ENCODE results near the gene SLC12A5.
"Not testable (repeated sequence)": the region's sequence is repeated elsewhere in the genome, so short reads cannot be mapped to it uniquely, and the experiment has no call there.

The SLC12A5 gene

DNA sequence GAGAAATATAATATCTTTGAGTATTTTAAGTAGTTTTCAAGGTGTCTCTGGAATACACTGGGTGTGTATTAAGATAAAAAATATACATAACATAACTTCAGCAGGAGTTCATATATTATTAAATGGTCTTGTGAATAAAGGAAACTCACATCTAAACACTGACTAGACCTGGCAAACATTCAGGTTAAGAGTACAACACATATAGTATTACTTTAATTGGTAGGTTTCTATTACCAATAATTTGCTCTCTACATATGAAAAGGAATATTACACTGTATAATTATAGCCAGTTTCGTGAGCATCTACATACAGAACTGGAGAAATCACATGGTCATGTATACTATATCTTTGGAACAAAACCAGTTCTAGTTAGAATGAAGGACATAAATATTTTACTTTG, 52.1 kb downstream of the SLC12A5 start:
- DNase-seq (ENCODE audit: low read depth), result no peak

DNA sequence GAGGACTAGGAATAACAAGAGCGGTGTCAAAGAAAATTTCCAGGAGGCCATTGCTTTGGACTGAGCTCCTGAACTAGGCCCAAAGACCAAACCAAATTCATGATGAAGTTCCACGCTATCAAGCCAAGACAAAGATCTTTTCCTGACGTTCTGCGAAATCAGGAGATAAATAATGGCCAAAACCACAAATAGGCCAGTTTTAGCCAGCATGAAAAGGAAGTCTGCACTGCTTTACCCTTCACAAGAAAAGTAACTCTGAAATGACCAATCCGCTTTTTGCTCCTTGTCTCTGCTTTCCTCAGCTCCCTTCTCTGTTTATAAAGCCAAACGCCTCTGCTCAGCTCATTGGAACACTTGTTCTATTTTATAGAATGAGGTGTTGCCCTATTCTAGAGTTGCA, 54.1 kb downstream of the SLC12A5 start:
- DNase-seq (ENCODE audit: low read depth), result no peak

DNA sequence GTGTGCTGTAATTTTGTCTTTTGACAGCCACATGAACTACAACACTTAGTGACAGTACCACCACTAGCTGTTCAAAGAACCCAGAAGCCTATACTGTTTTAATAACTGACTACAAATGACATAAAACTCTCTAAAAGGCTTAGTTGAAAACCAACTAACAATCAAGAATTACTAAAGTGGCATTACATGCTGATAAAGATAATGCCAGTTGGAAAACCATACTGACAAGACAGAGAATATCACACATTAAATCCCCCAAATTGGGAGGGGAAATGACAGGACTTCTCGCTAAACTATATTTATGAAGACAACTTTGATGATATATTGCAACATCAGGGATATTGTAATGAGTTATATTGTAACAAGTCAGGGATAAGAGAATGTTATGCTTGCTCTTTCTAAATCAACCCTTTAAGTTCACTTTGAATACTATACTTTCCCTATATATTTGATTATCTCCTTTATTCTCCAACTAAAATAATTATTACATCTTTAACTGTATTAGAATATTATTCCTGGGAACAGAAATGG, 54.6 kb downstream of the SLC12A5 start:
- DNase-seq (ENCODE audit: low read depth), result no peak

DNA sequence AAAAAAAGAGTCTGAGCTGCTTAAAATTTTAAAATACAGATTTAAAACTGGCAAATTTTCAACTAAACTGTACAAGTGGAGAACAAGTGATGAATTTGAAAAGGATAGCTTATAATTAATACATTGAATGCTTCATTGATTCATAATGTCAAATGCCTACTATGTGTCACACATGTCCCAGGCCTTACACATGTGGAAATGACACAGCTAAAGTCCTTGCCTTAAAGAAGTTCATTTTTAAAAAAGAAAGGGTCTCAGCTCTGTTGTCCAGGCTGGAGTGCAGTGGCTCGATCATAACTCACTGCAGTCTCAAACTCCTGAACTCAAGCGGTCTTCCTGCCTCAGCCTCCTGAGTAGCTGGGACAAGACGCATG, 55.8 kb downstream of the SLC12A5 start:
- DNase-seq (ENCODE audit: low read depth), result no peak

DNA sequence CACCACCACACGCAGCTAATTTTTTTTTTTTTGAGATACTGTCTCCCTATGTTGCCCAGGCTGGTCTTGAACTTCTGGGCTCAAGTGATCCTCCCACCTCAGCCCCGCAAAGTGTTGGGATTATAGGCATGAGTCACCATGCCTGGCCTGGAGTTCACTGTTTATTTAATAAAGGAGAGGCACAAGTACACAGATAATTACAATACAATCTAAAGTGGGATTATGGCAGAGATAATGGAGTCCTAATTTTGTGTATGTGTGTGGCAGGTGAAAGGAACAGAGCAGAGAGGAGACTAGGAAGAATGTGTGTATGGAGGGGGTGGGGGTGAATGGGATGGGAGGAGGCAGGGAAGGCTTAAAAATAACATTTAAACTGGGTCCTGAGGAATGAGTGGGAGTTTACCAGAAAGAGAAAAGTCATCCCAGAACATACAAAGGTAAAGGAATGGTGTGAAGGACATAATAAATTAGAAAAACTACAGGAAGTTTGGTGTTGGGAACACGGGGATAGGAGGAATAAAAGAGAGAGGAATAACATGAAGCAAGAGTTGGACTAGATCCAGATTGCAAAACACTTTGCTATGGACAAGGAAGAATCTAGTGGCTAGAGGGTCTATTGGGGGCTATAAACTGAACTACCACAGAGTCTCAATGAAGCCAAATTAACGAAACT, 56.3 kb downstream of the SLC12A5 start:
- DNase-seq (ENCODE audit: low read depth), result no peak

DNA sequence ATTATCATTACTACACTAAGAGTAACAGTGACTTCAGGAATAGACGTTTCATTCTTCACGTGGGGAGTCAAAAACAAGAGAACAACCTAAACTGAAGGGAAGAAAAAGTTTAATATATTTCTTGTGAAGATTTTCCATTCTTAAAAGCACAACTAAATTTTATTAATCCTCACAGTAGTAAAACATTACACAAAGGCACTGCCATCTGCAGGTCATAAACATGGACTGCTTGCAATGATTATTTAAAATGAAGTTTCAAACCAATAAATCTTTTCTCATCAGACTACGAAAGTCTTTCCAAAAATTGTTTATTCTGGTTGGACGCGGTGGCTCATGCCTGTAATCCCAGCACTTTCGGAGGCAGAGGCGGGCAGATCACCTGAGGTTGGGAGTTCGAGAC, 58.1 kb downstream of the SLC12A5 start:
- DNase-seq (ENCODE audit: low read depth), result no peak

DNA sequence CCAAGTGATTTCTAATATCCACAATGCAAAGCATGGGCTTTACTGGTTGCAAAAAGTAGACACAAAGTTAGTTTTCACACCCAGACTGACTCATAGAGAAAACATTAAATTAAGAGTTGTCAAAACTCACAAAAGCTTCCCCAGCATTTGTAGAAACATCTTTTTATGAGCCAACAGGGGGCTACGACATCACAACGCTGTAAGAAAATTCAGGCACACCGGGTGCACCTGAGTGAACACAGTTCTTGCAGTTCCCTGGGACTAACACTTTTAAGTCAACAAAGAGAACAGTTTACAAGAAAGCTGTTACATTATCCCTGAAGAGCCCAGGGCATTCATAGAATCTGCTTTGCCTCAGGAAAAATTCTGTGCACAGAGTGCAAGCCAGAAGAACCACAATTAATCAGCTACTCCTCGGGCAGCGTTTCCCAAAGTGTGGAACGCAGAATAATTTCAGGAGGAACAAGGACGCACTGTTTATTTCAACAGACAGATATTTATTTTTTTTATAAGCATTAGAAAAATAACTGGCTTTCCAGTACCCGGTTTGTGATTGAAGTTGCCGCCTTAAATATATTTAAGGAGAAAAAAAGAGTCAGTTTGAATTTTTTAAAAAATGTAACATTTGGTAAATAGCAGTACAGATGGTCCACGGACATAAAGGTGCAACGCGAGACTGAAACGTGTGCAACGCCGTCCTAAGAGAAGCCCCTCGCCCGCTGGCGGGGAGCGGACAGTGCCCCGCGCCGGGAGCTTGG, 59.6 kb downstream of the SLC12A5 start:
- DNase-seq (ENCODE audit: low read depth), result no peak

DNA sequence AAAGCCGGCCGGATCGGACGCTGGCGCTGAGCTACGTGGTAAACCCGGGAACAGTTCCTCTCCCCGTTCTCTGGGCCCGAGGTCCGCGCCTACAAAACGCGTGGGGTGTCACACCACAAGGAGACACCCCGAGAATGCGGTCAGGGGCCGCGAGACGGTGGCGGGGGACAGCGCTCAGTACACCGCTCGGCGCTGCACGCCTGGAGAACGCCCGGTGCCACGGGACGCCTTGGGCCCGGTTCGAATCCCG, 60.1 kb downstream of the SLC12A5 start:
- no peak for DNase-seq (ENCODE audit: low read depth)

DNA sequence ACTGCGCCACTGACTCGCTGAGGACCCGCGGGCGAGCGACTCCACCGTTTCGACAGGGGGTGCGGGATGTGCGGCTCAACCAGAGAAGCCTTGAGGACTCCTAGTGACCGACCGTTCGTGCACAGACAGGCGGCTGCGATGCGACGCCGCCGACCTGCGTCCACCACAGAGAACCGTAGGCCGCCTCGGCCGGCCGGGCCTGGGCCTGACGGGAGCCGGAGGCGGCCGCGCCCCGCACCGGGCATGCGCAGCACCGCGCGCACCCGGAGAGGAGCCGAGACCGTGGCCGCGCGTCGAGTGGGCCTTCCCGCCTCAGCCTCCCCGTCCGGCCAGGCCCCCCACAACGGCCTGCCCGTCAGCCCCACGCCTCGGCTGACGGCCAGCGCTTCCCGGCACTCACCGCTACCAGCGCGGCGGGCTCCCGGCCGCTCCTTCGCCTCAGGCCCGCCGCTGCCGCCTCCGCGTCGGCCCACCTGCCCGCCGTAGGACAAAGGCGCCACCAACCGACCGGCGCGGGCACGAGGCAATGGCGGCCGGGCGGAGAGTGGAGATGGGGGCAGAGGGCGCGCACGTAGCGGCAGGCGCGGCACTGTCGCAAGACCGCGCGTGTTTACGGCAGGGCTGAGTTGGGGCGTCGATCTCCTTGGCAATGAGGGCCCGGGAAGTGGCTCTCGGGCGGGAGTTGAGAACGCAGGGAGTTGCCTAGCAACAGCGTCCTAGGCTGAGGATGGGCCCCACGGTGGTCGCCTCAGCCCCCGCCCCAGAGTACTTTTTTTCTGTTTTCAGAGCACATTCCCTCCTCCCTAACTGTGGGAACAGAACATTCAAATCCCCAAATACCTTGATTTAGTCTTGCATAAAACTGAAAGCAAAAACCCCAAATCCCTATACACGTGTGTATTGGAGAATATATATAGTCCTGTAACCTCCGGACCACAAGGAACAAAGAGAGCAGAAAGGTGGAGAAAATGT, 60.7 kb downstream of the SLC12A5 start, which contains the start of gene NCOA5:
Gene NCOA5 (minus strand): TSS at position 546 of the 972 bp plus-strand sequence. CDS start 10,538 bp downstream, outside the sequence.
- DNase-seq (ENCODE audit: low read depth), result peak; percentile 93

DNA sequence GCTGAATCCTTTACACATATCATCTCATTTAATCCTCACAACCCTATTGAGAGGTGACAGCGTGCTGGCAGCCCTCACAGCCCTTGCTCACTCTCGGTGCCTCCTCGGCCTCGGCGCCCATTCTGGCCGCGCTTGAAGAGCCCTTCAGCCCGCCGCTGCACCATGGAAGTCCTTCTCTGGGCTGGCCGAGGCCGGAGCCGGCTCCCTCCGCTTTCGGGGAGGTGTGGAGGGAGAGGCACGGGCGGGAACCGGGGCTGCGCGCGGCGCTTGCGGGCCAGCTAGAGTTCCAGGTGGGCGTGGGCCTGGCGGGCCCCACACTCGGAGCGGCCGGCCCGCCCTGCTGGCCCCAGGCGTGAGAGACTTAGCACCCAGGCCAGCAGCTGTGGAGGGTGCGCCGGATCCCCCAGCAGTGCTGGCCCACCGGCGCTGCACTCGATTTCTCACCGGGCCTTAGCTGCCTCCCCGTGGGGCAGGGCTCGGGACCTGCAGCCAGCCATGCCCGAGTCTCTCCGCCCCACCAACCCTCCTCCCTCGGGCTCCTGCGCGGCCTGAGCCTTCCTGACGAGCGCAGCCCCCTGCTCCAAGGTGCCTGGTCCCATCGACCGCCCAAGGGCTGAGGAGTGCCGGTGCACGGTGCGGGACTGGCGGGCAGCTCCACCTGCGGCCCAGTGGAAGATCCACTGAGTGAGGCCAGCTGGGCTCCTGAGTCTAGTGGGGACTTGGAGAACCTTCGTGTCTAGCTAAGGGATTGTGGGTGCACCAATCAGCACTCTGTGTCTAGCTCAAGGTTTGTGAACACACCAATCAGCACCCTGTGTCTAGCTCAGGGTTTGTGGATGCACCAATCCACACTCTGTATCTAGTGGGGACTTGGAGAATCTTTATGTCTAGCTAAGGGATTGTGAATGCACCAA, 62.9 kb downstream of the SLC12A5 start:
- DNase-seq (ENCODE audit: low read depth), result not testable (repeated sequence)

DNA sequence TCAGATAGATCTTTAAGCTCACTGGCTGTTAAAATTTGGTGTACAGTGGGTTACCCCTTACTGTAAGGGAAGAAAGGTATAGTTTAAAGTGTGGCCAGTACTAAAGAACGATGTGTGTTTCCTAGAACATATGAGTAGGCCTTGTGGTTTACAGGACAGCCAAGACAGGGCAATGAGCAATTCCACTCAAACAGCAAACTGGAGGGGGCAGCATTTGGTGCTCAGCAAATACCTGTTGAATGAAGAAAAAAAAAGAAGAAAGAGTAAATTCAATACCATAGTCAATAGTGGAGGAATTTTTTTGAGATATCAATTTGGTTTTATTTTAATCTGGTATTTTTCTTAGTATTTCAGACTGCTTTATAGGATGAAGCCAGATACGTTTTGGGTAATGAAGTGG, 64.5 kb downstream of the SLC12A5 start:
- no peak for DNase-seq (ENCODE audit: low read depth)

DNA sequence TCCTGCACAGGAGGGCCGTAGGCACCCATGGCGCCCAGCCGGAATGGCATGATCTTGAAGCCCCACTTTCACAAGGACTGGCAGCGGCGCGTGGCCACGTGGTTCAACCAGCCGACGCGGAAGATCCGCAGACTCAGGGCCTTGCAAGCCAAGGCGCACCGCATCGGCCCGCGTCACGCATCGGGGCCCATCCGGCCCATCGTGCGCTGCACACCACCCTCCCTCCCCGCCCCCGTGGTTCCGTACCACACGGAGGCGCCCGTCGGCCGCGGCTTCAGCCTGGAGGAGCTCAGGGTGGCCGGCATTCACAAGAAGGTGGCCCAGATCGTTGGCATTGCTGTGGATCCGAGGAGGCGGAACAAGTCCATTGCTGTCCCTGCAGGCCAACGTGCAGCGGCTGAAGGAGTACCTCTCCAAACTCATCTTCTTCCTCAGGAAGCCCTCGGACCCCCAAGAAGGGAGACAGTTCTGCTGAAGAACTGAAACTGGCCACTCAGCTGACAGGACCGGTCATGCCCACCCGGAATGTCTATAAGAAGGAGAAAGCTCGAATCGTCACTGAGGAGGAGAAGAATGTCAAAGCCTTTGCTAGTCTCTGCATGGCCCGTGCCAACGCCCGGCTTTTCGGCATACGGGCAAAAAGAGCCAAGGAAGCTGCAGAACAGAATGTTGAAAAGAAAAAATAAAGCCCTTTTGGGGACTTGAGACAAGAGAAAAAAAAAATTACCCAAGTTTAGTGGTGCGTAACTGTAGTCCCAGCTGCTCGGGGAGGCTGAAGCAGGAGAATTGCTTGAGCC, 70.7 kb downstream of the SLC12A5 start:
- DNase-seq (ENCODE audit: low read depth), result no peak

DNA sequence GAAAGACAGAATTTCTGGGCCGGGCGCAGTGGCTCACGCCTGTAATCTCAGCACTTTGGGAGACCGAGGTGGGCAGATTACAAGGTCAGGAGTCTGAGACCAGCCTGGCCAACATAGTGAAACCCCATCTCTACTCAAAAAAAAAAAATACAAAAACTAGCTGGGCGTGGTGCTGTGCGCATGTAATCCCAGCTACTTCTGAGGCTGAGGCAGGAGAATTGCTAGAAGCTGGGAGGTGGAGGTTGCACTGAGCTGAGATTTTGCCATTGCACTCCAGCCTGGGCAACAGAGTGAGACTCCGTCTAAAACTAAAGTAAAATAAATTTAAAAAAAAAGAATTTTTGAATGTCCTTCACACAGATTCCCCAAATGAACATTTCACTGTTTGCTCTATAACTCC, 71.4 kb downstream of the SLC12A5 start:
- not testable (repeated sequence) for DNase-seq (ENCODE audit: low read depth)

DNA sequence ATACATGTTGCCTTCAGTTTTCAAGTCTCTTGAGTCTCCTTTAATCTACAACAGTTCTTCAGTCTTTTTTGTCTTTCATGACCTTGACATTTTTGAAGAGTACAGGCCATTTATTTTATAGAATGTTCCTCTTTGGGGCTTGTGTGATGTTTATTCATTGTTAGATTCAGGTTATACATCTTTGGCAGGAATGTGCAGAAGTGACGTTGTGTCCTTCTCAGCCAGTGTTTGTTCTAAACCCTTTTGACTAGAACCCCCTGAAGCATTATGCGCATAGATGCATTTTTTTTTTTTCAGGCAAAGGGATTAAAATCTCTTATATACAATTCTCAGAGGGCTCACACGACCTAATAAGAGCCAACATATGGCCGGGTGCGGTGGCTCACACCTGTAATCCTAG, 72.0 kb downstream of the SLC12A5 start:
- DNase-seq (ENCODE audit: low read depth), result no peak

DNA sequence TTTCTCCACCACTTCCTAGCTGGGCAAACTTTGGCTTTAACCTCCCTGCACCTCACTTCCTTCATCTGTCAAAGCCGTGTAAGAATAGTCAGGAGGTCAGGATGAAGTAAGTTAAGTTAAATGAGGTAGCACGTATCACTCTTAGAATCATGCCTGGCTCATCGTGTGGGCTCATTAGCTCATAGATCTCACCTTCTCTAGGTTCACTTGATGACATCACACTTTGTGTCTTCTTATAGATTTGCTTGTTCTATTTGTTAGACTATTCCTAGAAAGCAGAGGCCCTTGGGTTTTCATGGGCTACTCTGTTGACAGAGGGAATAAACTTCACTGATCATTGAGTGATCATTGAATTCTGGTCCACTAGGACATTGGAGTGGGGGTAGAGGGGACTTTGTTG, 72.9 kb downstream of the SLC12A5 start:
- no peak for DNase-seq (ENCODE audit: low read depth)

DNA sequence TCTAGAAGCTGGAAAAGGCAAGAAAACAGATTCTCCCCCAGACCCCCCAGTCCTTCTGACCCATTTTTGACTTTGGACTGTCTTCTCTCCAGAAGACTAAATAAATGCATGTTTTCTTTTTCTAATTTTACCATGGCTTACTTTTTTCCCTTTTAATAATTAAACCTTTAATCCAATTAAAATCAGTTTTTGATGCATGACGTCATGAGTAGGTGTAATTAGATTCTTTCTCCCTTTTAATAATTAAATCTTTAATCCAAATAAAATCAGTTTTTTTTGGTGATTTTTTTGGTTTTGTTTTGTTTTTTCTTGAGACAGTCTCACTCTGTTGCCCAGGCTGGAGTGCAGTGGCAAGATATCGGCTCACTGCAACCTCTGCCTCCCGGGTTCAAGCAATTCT, 73.9 kb downstream of the SLC12A5 start:
- no peak for DNase-seq (ENCODE audit: low read depth)

DNA sequence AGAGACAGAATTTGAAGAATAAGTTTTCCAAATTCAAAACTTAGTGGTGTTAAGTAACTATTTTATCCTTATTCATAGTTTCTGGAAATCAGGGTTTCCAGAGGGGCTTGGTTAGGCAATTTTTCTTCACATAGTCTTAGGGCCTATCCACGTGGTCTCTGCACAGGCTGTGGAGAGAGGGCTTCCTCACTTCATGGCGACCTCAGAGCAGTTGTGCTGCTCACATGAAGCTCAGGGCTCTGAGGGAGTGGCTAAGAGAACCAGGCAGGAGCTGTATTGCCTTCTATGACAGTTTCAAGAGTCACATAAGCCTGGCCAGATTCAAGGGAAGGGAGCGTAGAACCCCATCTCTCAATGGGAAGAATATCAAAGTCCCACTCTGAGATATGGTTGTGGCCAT, 75.2 kb downstream of the SLC12A5 start:
- DNase-seq (ENCODE audit: low read depth), result no peak

DNA sequence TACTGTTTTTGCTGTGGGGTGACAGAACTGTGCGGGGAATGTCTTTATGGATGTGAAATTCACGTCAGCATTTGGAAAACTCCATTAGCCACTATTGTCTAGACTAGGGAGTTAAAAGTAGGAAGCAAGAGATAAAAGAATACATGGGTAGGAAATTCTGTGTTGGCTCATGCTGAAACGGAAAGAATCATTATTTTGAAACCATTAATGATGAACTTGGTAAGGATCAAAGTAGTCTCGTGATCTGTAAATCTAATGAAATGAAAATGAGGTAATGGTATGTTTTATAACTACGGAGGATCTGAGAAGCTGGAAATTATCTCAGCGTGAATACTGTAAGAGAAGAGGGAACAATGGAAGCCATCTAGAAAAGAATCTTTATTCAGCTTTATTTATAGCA, 78.0 kb downstream of the SLC12A5 start:
- no peak for DNase-seq (ENCODE audit: low read depth)

DNA sequence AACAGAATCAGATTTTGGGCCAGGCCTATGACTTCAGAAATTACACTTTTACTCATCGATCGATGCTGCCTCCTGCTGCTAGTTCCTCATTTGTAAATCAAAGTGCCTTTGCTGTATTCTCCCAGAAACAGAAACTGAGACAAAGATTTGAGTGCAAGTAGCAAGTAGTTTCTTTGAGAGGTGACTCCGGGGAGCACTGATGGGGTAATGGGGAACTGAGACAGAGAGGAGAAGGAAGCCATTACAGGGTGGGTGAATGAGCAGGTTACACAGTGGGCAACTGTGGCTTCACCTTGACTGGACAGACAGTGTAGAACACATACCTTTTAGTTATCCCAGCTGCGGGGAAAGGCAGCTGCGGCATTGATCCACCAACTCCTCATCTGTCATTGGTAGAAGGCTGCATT, 79.4 kb downstream of the SLC12A5 start:
- no peak for DNase-seq (ENCODE audit: low read depth)

DNA sequence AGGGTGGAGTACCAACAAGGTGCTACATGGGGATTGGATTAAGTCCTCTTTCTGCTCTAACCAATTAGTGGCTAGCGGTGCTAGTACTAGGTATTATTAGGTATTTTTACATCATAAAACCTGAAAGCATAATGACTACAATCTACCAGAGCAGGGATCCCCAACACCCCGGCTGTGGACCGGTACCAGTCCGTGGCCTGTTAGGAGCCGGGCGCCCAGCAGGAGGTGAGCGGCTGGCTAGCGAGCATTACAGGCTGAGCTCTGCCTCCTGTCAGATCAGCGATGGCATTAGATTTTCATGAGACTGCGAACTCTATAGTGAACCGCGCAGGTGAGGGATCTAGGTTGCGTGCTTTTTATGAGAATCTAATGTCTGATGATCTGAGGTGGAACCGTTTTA, 80.0 kb downstream of the SLC12A5 start:
- DNase-seq (ENCODE audit: low read depth), result no peak
